ENCODE results near the gene MSX1.
A peak's percentile ranks its signal among the peaks of the same experiment; 100 is the strongest.

Gene MSX1

DNA sequence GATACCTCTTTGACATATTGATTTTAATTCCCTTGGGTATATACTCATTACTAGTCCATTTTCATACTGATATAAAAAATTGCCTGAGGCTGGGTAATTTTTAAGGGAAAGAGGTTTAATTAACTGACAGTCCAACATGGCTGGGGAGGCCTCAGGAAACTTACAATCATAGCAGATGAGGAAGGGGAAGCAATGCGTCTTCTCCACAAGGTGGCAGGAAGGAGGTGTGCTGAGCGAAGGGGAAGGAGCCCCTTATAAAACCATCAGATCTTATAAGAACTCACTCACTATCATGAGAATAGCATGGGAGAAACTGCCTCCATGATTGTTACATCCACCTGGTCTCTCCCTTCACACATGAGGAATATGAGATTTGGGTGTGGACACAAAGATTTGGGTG is 42.4 kb downstream of the MSX1 start:
- no peak overlapping the region for H3K4me3 ChIP-seq (ENCODE audit: low read depth in 1 of 2, low read length in 2 of 2)
- no peak overlapping the region for H3K9ac ChIP-seq (ENCODE audit: low read depth, low read length)
- no peak for TF ChIP-seq EZH2 (IDR thresholded peaks at IDR 0.05; ENCODE audit: borderline replicate concordance, low read depth, low read length, severe bottlenecking)
- TF ChIP-seq, protein P1, sequence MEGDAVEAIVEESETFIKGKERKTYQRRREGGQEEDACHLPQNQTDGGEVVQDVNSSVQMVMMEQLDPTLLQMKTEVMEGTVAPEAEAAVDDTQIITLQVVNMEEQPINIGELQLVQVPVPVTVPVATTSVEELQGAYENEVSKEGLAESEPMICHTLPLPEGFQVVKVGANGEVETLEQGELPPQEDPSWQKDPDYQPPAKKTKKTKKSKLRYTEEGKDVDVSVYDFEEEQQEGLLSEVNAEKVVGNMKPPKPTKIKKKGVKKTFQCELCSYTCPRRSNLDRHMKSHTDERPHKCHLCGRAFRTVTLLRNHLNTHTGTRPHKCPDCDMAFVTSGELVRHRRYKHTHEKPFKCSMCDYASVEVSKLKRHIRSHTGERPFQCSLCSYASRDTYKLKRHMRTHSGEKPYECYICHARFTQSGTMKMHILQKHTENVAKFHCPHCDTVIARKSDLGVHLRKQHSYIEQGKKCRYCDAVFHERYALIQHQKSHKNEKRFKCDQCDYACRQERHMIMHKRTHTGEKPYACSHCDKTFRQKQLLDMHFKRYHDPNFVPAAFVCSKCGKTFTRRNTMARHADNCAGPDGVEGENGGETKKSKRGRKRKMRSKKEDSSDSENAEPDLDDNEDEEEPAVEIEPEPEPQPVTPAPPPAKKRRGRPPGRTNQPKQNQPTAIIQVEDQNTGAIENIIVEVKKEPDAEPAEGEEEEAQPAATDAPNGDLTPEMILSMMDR (IDR thresholded peaks at IDR 0.05; ENCODE audit: borderline replicate concordance, extremely low read depth, low read length, poor library complexity, severe bottlenecking), result peak; percentile 54
- H4K20me1 ChIP-seq (ENCODE audit: insufficient read depth, low read length), result no peaks in the 10 kb centered on the region
- no peak for ATAC-seq (ENCODE audit: insufficient read depth, low read depth)
- H3K36me3 ChIP-seq (ENCODE audit: insufficient read depth, low read length), result no peaks in the 10 kb centered on the region
- H3K4me1 ChIP-seq (ENCODE audit: insufficient read depth, low read length), result no peaks in the 10 kb centered on the region
- no peak for DNase-seq
- no peaks in the 10 kb centered on the region for H3K27me3 ChIP-seq (ENCODE audit: insufficient read depth, low read length, poor library complexity)
- H3K79me2 ChIP-seq (ENCODE audit: insufficient read depth, low read length), result no peaks in the 10 kb centered on the region
- no peaks in the 10 kb centered on the region for H3K9me3 ChIP-seq (ENCODE audit: insufficient read depth, low read length, severe bottlenecking)
- H3K4me2 ChIP-seq (ENCODE audit: insufficient read depth, low read length), result no peak overlapping the region
- no peak overlapping the region for H2AFZ ChIP-seq (ENCODE audit: low read depth, low read length)
- H3K27ac ChIP-seq (ENCODE audit: low read length), result no peak overlapping the region

DNA sequence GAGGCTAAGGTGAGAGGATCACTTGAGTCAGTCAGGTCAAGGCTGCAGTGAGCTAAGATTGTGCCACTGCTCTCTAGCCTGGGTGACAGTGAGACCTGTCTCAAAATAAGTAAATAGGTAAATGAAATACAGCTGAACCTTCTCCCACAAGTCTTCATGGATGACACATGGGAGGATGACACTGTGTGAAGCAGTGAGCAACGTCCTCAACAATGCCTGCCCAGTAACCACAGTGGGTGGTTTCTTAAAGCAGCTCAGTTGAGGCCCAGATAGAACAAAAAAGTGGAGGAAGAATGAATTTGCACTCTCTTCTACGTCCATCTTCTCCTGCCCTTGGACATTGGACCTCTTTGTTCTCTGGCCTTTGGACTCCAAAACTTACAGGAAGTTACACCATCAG is 52.7 kb downstream of the MSX1 start:
- no peaks in the 10 kb centered on the region for H3K36me3 ChIP-seq (ENCODE audit: insufficient read depth, low read length)
- no peaks in the 10 kb centered on the region for H3K4me1 ChIP-seq (ENCODE audit: insufficient read depth, low read length)
- H2AFZ ChIP-seq (ENCODE audit: low read depth, low read length), result no peak overlapping the region
- H3K9me3 ChIP-seq (ENCODE audit: insufficient read depth, low read length, severe bottlenecking), result no peaks in the 10 kb centered on the region
- DNase-seq (no peak), ATAC-seq (ENCODE audit: insufficient read depth, low read depth) (no peak)
- no peak overlapping the region for H3K4me2 ChIP-seq (ENCODE audit: insufficient read depth, low read length)
- H3K27me3 ChIP-seq (ENCODE audit: insufficient read depth, low read length, poor library complexity), result no peaks in the 10 kb centered on the region
- no peaks in the 10 kb centered on the region for H4K20me1 ChIP-seq (ENCODE audit: insufficient read depth, low read length)
- no peak overlapping the region for H3K27ac ChIP-seq (ENCODE audit: low read length)
- no peak overlapping the region for H3K4me3 ChIP-seq (ENCODE audit: low read depth in 1 of 2, low read length in 2 of 2)
- no peaks in the 10 kb centered on the region for H3K79me2 ChIP-seq (ENCODE audit: insufficient read depth, low read length)
- TF ChIP-seq EZH2 (IDR thresholded peaks at IDR 0.05; ENCODE audit: borderline replicate concordance, low read depth, low read length, severe bottlenecking), result no peak
- TF ChIP-seq, protein P1 (IDR thresholded peaks at IDR 0.05; ENCODE audit: borderline replicate concordance, extremely low read depth, low read length, poor library complexity, severe bottlenecking), result no peak
- no peak overlapping the region for H3K9ac ChIP-seq (ENCODE audit: low read depth, low read length)

DNA sequence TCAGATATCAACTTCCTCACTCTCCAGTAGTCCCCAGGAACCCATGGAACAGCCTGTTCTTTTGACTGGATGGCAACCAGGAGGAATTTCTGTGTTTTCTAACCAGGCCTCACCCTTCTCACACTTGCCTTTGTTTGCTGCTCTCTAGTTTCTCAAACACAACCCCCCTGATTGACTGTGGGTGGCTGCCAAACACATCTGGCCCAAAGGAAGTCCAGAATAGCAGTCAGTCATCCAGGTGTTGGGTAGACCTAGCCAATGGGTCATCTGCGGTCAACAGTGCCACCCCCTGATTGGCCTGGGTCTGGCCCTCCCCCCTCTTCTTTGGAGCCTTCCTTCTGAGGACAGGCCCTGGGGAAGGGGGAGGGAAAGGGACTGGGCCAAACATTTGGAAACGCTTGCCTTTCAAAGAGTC is 53.7 kb downstream of the MSX1 start:
- Histone ChIP-seq H3K79me2 (ENCODE audit: insufficient read depth, low read length) (no peaks in the 10 kb centered on the region), H3K4me3 (ENCODE audit: low read depth in 1 of 2, low read length in 2 of 2) (no peak overlapping the region), H3K36me3 (ENCODE audit: insufficient read depth, low read length) (no peaks in the 10 kb centered on the region), H3K9me3 (ENCODE audit: insufficient read depth, low read length, severe bottlenecking) (no peaks in the 10 kb centered on the region), H3K27me3 (ENCODE audit: insufficient read depth, low read length, poor library complexity) (no peaks in the 10 kb centered on the region), H3K27ac (ENCODE audit: low read length) (no peak overlapping the region), H3K4me2 (ENCODE audit: insufficient read depth, low read length) (no peak overlapping the region), H3K4me1 (ENCODE audit: insufficient read depth, low read length) (no peaks in the 10 kb centered on the region), H4K20me1 (ENCODE audit: insufficient read depth, low read length) (no peaks in the 10 kb centered on the region), H3K9ac (ENCODE audit: low read depth, low read length) (no peak overlapping the region), H2AFZ (ENCODE audit: low read depth, low read length) (no peak overlapping the region)
- no peak for TF ChIP-seq EZH2 (IDR thresholded peaks at IDR 0.05; ENCODE audit: borderline replicate concordance, low read depth, low read length, severe bottlenecking)
- TF ChIP-seq, protein P1 (IDR thresholded peaks at IDR 0.05; ENCODE audit: borderline replicate concordance, extremely low read depth, low read length, poor library complexity, severe bottlenecking), result no peak
- ATAC-seq (ENCODE audit: insufficient read depth, low read depth) (no peak), DNase-seq (no peak)
